SHP77 treated with DMSO at 0.1 percent for 48 hours (cell line): ENCODE measurements around the gene KLF7.

Source experiments
- DNase-seq: peaks from one replicate; lab custom pipeline; 2025; lab: John Stamatoyannopoulos, UW

KLF7 gene

DNA sequence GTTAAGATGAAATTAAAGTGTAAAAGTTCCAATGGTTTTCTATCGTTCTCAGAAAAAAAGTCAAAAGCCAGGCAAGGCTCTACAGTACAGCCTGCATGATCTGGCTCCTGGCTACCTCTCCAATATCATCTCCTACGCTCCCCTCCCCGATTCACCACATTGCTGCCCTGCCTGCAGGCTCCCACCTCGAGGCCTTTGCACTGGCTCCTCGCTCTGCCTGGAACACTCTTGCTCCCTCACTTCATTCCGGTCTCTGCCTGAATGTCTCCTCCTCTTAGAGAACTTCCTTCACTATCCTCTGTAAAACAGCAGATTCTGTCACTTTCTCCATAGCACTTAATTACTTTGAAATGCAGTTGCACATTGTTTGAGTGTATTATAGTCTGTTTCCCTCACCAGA lies 72.5 kb downstream of the KLF7 start:
- DNase-seq: no peak

DNA sequence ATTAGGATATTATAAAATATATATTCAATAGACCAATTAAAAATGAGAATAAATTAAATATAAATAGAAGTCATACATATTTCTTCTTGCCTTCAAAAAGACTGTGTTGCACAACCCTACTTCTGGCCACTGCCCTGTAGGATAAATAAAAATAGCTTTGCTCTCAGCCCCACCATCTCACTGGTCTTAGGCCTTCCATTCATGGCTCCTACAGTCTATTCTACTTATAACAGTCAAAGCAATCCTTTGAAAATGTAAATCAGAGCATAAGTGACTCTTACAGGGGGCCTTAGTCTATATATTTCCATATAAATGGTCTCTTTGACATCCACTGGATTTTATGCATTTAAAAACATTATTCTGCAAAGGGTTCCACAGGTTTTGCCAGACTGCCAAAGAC lies 72.9 kb downstream of the KLF7 start:
- no peak for DNase-seq

DNA sequence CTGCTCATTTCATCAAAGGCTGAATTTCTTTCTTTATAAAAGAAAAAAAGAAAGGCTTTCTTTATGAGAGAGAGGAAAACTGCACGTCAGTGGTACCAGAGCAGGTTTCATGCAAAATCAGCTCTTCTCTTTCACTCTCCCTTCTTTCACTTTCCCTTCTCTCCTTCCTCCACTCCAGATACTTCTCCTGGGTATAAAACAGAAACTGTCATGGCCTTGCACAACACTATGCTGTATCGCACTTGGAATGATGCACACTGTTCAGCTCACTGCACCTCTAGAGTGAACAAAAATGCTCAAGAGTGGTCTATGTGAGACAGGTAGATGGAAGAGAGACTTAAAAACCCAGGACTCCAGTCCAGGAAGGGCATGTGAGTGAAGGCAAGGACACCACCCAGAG lies 73.8 kb downstream of the KLF7 start:
- DNase-seq: no peak

DNA sequence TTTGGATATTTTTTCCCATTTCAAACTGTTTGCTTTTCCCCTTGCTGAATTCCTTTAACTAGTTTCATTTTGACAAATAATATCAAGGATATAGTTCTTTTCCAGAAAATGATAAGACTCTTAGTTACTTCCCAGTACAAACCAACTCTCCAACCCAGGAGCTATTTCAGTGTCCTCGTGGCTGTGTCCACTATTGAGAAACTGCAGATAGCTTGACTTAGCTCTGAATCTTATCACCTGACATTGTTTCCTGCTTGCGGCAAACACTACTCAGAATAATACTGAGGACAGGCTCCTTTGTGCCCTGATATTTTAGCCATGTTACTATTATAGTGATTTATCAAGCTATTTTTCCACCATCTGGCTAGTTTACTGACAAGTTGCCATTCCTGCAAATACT lies 74.6 kb downstream of the KLF7 start:
- no peak for DNase-seq

DNA sequence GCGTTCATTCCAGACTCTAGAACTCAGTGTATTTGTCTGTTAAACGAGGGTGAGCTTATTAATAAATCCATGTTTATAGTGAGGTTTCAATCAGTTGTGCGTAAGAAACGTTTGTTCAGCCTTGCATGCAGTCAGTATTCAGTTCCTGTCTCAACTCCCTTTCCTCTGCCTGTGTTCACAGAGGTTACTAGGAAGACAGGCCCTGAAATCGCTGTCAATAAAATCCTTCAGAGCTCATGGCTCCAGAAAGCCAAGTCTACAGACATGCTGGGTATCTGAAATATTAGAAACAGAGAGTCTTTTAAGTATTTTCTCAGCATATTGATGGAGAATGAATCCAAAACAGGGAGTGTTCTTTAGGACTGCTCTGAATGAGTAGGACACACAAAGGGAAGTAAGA lies 75.4 kb downstream of the KLF7 start:
- DNase-seq: no peak

DNA sequence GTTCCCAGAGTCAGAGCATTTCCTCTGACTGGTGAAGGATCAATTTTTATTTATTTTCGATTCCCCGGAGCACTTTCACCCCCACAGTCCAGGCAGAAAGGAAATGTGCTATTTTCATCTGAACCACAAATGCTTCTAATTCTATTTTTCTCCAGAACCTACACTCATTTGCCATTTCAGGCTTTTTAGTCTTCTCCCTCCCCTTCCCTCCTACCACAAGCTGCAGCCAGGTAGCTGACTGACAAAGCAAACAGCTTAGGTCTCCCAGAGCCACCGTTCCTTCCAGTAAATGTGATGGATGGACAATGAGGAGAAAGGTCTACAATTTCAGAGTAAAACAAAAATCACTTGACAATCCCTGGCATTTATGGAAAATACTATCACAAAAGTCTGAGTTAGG lies 76.9 kb downstream of the KLF7 start:
- DNase-seq: peak; percentile 61

DNA sequence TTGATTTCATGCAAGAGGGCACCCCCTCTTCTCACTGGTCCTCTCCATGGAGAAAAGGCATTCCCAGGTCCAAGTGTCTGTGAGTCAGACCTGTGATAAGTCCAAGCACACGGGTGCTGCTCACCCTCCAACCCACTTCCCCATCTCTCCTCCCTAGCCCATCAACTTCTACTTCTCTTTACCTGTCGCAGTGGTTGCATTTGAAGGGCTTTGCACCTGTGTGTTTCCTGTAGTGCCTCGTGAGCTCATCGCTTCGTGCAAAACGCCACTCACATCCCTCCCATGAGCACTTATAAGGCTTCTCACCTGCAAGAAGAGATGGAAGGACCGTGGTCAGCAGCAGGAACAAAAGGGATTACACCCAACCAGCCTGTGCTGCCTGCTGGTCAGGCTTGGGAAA lies 77.5 kb downstream of the KLF7 start:
- DNase-seq: no peak

DNA sequence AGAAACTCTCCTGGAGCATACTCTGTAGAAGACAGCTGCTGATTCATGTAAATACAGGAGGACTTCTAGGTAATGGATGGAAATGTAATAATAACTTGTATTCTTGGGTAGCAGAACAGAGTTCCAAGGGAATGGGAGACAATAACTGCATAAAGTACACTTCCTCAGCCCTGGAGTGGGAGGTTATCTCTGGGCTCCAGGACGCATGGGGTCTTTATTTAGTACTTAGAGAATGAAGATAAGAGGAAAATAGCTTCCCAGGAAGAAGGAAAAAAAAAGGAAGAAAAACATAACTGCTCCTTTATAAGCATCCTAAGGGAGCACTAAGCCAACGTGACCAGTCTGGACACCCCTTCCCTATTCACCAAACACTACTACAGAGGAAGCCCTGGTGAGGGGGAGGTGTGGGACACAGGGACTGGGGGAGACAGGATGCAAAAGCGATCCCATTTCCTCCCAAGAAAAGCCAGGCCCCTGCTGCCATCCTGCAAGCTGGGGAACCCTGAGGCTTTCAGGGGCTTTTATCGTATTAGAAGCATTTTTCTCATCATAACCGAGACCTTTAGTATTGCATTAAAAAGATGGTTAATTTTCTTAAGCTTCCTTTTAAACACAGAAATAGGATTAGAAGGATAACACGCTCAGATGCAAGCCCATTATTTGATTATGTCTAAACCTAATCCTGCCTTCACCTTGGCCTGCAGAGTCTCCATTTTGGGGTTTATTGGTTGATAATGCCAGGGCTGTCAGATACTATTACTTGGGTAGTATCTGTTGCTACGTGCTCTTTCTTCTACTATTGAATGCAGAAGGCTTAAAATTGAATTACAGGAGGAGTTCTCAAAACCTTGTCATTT lies 78.5 kb downstream of the KLF7 start:
- DNase-seq: no peak

DNA sequence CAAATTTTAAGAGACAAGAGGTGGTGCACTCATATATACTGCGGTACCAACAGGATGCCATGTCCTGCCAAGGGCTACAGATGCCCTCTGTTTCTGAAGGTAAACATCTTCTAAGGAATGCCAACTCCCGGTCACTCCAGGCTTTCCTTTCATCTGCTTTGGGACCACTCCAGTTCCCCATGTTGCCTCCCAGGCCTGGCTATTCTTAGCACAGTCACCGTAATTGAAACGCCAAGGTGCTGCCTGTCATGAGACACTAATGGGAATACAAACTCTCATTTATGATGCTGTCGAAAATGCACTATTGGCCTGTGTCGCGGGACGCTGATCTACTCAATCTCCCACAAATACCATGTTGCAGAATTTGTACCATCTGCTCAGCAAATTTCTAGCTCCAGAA lies 79.6 kb downstream of the KLF7 start:
- DNase-seq: no peak

DNA sequence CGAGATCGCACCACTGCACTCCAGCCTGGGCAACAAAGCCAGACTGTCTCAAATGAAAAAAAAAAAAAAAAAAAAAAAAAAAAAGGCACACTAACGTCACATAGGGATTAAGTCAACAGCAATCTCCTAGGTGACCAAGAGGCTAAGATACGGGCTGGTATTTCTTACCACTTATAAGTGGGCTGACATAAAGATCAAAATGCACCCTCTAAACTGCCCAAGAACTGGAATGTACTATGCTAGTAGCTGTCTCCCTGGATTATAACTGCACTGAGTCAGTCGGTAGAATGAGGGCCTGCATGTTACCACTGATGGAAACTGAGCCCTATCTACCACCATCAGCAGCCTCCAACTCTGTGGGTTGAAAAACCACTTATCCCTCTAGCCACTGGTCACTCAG lies 80.6 kb downstream of the KLF7 start:
- DNase-seq: no peak

DNA sequence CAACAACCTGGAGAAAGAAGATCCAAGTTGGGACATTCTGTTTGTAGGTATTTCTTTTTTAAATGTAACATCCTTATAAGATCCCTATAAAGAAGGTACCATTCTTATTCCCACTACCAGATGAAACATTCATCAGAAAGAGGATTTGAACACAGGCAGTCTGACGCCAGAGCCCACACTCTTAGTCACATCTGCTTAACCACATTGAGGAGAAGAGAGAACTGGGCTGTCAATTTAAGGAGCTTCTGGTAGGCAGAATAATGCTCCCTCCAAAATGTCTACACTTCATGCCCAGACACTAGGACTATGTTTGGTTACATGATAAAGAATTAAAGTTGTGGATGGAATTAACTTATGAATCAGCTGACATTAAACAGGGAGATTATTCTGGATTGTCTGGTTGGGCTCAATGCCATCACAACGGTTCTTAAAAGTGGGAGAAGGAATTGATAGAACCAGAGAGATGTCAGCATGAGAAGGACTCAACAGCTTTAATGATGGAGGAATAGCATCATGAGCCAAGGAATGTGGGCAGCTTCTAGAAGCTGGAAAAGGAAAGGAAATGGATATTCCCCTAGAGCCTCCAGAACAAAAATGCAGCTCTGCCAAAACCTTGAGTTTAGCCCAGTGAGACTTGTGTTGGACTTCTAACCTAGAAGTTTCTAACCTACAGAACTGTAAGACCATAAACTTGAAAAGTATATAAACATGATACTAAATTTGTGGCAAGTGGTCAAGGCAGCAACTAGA lies 82.2 kb downstream of the KLF7 start:
- no peak for DNase-seq

DNA sequence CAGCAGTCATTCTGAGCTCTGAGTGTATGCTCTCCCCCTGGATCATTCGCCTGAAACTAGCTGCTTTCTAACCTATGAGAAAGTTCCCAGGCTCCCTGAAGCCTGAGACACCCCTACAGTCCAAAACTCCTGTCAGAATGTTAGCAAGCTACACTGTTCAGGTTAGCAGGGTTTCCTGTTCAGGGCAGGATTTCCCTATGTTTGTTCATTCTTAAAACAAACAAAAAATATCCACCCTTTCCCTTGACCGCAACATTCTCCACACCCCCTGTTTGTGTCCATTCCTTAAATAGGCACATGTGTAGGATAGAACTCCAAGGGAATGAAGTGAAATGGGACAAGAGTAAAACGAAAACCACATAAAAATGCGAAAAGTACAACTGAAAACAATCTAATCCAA lies 83.1 kb downstream of the KLF7 start:
- no peak for DNase-seq

DNA sequence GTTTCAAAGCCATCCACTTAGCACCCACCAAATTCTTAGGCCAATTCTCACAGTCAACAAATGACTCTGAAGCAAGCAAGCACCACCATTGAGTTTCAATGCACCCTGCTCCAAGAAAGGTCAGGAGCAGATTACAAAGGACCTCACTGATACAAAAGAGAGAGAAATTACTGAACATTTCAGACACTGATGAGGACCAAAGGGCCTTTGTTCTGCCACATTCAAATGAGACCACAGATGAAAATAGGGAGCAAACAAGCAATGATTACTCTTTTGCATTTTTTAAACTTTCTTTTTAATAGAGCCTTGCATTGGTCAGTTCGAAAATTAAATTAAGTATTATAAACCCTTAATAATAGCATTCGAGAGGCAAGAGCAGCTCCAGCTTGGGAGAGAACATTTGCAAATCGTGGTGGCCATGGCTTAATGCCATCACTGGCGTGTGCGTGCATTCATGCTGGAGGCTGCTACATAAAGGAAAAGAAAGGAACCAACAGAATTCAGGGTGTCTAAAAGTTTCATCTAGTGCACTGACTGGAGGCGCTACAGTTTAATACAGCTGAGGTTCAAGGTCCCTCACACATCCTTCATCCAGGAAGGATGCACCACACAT lies 87.5 kb downstream of the KLF7 start:
- DNase-seq: no peak

DNA sequence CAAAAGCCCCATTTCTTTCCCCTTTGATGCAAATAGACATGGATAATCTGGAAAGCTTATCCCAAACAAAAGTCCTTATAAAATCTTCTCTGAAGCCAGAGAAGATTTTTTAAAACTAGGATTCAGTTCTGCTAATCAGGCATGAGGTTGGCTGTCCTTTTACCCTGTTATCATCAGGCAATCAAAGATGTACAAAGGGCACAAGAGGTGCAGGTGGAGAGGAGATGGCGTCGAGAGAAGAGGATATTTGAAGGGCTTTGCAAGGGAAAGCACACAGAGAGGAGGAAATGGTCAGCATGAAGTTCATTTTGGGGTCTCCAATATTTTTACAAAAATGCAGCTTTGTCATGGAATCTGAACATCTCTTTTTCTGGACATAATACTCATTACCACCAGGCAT lies 88.5 kb downstream of the KLF7 start:
- DNase-seq: no peak

DNA sequence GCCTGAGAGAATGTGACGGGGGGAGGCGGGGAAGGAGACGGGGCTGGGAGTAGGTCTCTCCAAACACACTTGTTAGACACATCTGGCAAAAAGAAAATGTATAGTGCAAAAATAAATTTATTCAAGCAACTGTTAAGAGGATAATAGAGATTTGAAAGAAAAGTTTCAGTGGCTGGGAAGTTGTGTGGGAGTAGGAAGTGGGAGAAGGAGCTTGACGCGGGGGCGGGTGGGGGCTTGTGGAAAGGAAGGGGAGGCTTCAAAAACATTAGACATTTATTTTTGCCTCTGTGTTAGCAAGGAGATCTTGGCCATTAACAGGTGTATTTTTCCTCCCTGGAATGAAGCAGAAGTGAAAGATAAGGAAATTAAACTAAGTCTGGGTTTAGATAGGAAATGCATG lies 90.3 kb downstream of the KLF7 start:
- no peak for DNase-seq

DNA sequence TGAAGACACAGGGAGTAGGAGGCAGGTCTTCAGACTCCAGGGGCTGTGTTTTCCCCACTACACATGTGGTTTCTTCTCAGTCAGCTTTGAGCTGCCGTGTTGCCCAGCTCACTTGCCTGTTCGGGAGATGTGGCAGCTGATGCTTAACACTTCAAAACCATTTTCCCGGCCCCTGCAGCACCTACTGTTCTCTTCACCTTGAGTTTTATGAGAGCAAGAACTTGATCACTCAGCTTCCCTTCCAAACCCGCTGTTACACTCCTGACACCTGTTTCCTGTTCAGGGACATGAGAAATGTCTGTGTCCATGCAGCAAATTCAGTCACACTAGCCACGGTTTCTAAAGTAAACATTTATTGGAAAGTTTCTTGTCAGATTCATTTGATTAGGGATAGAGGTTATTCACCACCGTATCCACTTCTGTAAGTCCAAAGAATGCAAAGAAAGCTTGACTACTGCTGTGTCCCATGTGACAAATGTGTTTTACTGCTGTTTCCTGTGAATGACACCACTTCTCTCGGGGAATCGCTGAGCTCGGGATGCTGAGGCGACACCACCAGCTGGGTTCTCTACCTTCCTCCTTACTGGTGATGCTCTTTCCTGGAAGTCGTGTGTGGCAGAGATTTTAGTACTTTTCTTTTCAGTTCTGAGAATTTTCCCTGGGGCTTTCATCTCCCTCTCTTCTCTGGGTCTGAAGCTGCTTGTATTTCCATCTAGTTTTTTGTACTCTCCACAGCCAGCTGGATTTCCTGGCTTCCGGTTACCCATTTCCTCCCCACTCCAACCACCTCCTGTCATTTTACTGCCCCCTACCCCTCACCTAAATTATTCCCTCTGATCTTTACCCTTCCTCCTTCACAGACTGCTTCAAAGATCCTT lies 91.7 kb downstream of the KLF7 start:
- peak; percentile 38 for DNase-seq

DNA sequence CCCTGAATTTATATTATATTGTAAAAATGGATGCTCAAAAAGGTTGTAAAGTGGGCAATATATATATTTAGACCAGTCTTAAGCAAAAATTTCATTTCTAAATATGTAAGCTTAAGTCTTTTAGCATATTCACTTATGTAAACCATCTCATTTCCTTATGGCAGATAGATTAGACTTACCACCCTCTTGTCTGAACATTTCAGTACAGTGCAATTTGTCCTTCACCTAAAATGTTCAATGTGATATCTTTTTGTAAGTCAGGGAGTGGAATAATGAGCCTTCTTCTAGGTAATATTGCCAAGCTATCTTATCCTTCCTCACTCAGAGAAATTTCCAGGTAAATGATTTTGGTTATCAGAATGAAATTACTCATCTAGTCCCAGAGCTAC lies 92.3 kb downstream of the KLF7 start:
- no peak for DNase-seq

DNA sequence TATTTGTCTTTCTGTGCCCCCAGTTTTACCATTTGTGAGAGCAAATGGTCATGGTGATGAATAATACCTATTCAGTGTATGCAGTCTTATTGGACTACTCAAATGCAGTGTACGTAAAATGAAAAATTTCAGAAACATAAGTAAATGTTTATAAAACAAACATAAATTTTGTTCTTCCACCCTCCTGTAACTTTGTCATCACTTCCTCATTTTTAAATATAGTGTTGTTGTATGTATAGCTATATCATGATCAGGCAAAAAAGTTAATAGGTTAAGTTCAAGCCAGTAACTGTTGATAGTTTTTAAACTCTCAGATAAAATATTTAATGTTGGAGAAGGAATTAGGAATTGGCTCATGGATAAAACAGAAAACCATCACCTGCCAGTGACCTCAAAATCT lies 93.2 kb downstream of the KLF7 start:
- DNase-seq: no peak

DNA sequence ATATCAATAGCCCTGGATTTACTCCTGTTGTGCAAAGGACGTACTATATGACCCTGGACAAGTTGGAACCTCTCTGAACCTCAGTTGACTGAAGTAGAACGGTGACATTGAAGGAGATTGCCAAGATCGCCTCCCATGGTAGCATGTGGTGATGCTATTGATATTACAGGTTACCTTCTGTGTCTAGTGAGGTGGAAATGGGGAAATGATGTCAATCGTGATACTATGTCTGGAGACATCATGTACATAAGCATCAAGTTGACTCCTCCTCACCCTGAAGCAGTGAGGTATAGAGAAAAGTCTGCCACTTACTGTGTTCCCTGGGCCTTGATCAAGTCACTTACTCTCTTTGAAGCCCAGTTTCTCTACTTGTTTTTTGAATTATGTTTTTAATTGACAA lies 93.9 kb downstream of the KLF7 start:
- no peak for DNase-seq

DNA sequence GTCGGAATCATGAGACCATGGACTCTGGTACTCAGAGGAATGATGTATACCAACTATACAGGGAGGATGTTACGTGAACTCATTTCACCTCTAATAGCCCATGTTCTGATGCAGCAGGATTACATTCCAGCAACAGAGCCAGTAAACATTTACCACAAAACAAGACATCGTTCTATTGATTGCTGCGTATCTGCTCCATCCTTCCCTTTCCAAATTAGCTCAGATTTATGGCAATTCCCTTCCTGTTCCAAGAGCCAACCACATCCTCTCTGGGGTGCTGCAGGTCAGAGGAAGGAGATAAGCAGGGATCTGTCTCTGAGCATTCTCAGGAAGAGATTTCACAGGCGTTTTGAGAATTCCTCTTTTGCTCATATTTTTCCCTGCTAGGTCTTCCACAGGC lies 98.3 kb downstream of the KLF7 start:
- no peak for DNase-seq

DNA sequence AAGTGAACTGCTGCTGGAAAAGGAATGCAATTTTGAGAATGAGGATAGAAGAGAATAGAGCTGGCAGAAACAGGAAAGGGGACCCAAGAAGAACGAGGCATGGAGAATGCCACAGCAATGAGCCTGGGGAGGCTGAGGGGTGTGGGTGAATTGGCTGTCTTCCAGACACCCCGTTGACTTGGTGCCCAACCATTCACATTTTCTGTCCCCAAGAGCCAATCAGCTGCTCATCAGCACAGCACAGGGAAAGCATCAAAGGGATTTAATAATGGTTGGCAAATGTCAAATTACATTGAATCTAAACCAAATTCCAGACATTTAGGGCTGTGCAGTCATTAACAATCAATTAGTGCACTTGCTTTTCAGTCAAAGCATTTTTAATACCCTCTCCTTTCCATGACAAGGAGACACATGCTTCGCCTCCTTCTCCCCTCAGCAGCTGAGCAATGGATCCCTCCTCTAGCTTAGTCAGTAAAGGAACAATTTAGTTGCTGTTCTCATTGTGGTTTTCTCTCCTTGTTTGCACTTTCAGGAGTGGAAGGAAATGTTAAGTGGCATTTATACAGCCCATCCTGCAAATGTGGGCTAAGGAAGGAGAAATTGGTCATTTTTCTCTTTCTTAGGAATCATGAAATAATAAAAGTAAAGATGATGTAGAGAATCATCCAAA lies 98.8 kb downstream of the KLF7 start:
- no peak for DNase-seq

DNA sequence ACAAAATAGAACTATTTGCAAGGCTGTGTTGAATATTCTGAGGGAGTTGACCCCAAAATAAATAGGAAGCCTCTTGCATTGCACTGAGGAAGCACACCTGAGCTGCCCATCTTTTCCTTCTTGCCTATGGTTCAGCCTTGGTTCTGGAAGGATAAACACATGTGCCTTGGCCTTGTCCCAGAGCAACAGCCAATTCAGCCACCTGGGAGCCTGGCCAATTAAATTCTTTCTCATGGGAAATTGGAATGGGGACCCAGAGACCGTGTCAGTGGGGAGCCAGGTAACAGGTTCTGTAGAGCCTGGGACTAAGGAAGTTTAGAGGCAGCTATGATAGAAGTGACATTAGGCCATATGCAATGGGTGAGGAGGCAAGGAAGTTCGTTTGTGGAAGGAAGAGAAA lies 99.6 kb downstream of the KLF7 start:
- DNase-seq: no peak
